ENCODE data around the gene TNK2.

TNK2 gene

DNA sequence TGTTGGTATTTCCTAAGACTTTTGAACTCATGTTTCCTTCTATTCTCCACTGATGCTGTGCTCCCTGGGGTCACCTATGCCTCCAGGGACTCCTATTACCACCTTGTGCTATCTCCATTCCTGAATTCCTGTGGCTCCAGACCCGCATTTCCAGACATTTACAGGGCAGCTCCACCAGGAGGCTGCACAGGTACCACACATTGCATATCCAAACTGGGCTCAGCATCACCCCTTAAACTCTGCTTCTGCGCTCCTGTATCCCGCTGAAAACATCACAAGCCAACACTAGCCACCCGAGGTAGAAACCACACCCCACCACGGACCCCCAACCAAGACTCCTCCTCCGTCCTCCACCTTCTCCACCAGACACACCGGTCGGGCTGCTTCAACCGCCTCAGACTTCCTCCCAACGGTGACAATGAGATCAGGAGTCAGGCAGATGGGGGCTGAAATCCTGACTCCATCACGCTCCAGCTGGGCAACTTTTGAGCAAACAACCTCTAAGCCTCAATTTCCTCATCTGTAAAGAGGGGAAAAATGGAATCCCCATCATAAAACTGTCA, 10.4 kb downstream of the TNK2 start:
- no peak for DNase-seq

DNA sequence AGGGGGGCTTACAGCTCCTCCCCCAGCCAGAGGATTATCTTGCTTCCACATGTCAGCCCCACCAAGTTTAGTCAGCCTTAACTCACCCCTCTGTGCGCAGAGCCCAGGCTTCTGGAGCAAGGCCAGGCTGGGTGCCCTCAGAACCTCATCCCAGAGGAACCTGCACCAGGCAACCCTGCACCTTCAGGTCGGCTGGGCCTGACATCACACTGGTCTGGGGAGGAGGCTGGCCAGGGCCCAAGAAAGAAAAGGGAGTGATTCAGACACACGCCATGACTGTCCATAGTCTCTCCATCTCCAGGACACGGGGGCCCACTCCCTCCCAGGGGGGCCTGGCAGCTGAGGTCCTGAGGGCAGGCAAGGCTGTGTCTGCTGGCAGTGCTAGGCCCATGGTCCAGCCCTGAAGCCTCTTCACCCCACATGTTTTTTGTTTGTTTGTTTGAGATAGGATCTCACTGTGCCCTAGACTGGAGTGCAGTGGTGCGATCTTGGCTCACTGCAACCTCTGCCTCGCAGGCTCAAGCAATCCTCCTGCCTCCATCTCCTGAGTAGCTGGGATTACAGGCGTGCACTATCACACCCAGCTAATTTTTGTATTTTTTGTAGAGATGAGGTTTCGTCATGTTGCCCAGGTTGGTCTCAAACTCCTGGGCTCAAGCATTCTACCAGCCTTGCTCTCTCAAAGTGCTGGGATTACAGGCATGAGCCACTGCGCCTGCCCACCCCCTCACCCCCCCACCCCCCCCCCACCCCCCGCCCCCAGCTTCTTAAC, 11.1 kb downstream of the TNK2 start:
- no peak for DNase-seq

- peak; percentile 37 for DNase-seq
Measured at GRCh38 chr3:195896361-195897080, 11.8 kb downstream of the TNK2 start.

DNA sequence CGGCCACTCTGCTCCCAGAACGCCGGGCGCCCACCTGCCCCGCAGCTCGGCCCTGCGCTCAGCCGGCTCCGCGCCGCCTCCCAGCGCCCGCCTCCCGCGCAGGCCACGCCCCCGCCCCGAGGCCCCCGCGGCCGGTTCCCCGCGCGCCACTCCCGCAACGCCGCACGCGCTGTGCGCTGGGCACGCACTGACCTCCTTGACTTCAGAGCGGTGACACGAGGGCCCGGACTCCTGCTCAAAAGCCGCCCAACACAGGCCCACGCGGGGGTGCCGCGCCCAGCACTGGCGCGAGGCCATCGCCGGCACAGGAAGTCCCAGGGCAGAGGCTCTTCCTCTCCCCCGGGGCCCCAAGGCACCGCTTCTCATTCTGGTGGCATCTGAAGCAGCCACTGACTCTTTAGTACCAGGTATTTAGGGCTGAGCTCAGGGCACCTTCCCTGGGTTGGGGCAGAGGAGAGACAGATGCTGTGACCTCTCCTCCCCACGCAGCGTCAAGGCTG, 12.4 kb downstream of the TNK2 start:
- peak; percentile 37 for DNase-seq

DNA sequence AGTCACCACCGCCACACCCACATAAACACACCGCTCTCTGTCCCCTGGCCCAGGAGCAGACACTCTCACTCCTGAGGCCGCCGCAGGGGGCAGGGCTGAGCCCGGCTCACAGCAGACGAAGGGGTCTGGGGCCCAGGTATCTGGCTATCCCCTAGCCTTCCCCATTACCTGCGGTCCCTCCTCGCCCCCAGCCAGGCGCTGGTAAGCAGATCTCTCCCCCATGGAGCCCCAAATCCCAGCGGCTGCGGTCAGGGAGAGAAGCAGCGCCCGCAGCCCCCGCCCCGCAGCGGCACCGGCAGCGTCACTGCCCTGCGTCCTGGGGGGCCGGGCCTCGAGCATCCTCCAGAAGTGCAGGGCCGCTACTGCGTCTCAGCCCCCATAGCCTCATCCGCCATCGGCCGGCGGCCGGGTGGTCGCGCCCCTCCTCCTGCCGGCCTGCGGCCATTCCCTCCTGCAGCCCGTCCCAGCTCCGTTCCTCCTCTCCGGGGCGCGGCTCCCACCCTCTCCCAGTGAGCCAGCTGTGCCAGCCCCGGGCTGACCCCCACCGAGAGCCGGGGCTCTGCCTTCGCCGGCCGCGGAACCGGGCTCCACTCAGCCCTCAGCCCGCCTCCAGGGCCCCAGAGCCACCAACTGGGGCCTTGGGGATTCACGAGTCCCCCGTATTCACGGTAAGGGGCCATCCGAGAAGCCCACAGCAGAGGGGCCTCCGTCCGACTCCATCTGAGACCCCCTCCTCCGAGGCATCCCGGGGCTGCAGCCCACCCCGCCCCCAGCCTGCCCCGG, 13.1 kb downstream of the TNK2 start:
- DNase-seq: no peak

DNA sequence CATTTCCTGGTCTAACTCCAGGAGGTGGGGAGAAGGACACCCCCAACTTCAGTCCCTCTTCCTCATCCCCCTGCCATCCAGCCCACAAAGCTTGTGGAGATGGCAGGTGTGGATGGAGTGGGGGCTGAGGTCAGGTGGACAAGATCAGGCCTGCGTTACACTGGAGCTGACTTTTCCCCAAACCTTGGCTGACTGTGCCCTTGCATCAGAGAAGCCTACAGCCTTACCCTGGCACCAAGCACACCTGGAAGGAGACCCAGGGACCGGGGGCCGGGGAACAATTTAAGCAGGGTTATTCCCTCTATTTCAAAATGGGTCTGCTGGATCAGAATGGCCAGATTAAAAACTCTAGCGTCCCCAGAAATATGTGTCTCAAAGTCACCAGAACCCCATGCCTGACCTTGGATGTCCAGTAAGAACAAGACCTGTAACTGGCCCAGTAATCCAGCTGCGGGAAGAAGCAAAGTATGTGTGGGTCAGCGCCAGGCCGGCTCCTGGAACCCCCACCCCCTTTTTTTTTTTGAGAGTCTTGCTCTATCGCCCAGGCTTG, 14.4 kb downstream of the TNK2 start:
- no peak for DNase-seq

GRCh38 chr3:195893516-195893915, 14.8 kb downstream of the TNK2 start:
- DNase-seq: no peak

DNA sequence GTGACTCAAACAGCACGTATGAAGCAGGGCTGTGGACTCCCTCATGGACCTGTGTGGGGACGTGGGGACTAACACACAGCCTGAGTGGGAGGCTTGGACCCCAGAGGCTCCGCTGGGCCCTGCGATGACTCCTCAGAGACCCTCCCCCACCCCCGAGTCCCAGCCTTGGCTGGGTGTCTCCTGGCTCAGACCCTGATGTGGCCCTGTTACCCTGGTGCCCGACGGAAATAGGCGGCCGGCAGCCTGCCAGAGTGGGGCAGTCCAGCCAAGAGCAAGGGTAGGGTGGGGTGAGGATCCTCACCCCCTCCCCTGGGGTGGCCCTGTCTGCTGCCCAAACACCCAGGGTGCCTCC, 15.3 kb downstream of the TNK2 start:
- no peak for DNase-seq

GRCh38 chr3:195892105-195893043, 16.0 kb downstream of the TNK2 start:
- DNase-seq: no peak

- no peak for DNase-seq
Measured at GRCh38 chr3:195891431-195892104, 16.8 kb downstream of the TNK2 start.

GRCh38 chr3:195889870-195890295, 18.5 kb downstream of the TNK2 start:
- DNase-seq: no peak

DNA sequence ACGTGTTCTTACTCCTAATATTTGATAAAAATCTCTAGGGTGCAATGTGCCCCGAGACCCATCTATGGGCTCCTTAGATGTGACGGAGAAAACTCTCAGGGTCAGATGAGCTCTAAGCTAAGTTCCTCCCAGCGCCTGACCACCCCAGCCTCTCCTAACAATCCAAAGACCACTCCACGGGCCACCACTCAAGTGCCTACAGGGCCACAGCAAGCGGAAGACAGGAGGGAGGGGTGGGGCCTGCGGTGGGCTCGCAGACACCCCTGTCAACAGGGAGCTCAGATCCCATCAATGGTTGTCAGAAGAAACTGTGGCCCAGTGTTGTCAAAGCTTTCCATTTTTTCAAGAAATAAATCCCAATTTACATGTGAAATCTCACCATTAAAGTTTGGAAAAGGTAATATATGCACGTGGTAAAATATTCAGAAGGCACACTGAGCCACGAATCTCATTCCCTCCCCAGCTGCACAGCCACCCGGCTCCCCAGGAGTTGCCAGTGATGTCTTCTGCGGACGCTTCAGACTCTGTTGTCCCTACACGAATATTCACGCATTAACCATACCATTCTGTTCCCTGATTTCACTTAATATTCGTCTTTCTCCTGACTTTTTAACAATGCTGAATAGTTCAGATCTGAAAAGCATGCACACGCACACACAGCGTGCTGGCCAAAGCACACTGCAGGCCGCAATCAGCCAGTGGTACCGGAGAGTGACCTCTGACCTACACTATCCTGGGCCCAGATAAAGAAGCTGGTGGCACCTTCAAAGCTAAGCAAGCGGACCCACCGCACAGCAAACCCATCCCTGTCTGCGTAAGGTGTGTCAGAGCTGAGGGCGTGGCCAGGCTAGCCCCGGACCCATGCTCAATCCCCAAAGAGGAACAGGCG, 19.1 kb downstream of the TNK2 start:
- DNase-seq: no peak

DNA sequence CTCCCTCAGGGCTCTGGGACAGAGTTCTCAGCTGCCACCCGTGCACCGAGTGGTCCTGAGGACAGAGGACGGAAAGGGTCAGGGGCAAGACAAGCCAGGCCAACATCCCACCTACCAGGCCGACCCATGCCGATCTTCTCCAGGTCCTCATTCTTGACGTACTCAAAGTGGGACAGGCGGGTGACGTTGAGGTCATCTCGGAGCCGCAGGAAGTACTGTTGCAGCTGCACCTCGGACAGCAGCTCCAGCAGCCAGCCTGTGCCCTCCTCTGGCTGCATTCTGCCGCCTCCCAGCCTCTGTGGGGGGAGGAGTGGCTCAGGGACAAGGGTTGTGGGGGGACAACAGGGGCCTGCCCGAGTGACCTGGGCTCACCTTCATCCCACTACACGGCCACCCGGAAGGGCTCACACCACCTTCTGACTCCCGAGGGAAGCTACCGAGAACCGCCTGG, 20.0 kb downstream of the TNK2 start:
- no peak for DNase-seq

GRCh38 chr3:195887670-195888069, 20.7 kb downstream of the TNK2 start:
- DNase-seq: no peak

GRCh38 chr3:195886181-195887141, 21.9 kb downstream of the TNK2 start:
- no peak for DNase-seq

GRCh38 chr3:195885036-195885891, 23.1 kb downstream of the TNK2 start:
- DNase-seq: no peak

GRCh38 chr3:195884691-195885035, 23.7 kb downstream of the TNK2 start:
- no peak for DNase-seq

DNA sequence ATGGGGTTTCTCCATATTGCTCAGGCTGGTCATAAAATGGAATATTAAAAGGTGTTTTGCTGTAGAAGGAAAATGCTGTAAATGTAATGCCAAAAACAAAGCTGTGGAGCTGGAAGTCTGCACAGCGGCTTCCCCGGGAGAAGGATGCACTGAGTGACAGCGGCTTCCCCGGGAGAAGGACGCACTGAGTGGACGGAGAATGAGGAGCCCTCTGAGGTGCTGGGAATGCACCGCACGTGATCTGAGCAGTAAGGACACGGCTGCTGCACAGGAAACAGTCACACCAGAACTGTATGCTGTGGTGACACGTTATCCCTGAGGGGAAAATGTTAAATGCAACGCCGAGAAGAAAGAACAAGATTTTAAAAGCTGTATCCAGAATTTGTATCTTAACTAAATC, 24.6 kb downstream of the TNK2 start:
- DNase-seq: no peak
